ENCODE measurements around the gene CLDN16. TPM values are rescaled to one million over a fixed set of nuclear protein-coding genes. Genes with fewer than 3 reads are reported as not detected.
A peak's percentile ranks its signal among the peaks of the same experiment; 100 is the strongest.

CLDN16 gene
- total and polyA plus RNA-seq, 2 of the 4 experiments (the other 2 are of a cell fraction), result under 0.01 to 0.09 TPM

- TF ChIP-seq CEBPB (IDR thresholded peaks at IDR 0.05; ENCODE audit: low read depth, low read length) (no peak), BHLHE40 (IDR thresholded peaks at IDR 0.05; ENCODE audit: low read depth, low read length) (no peak), FOS (IDR thresholded peaks at IDR 0.05; ENCODE audit: low read depth, low read length) (no peak), RAD21 (IDR thresholded peaks at IDR 0.05; ENCODE audit: low read length) (peak; percentile 43), CTCF (conservative IDR thresholded peaks at IDR 0.05; ENCODE audit: low read depth, low read length) (peak; percentile 52), RFX5 (IDR thresholded peaks at IDR 0.05; ENCODE audit: low read depth, low read length) (no peak), ELK1 (IDR thresholded peaks at IDR 0.05; ENCODE audit: borderline replicate concordance, low read depth, low read length) (no peak), USF2 (IDR thresholded peaks at IDR 0.05; ENCODE audit: low read depth, low read length) (no peak), MXI1 (IDR thresholded peaks at IDR 0.05; ENCODE audit: borderline replicate concordance, low read depth, low read length) (no peak), RCOR1 (IDR thresholded peaks at IDR 0.05; ENCODE audit: insufficient replicate concordance, low read length) (no peak), POLR2A (IDR thresholded peaks at IDR 0.05; ENCODE audit: low read depth, low read length) (no peak), MAZ (IDR thresholded peaks at IDR 0.05; ENCODE audit: borderline replicate concordance, low read depth, low read length) (no peak), MAFK (IDR thresholded peaks at IDR 0.05; ENCODE audit: low read depth, low read length) (no peak), CHD1 (IDR thresholded peaks at IDR 0.05; ENCODE audit: low read depth, low read length) (no peak), SMC3 (IDR thresholded peaks at IDR 0.05; ENCODE audit: low read depth, low read length) (peak; percentile 59), NFE2L2 (IDR thresholded peaks at IDR 0.05; ENCODE audit: low read depth, low read length) (no peak)
- H3K27ac ChIP-seq (ENCODE audit: insufficient read depth, low read length), result no peak overlapping the region
- H2AK5ac ChIP-seq (ENCODE audit: low read depth, low read length), result no peak overlapping the region
- no peak overlapping the region for H3K9ac ChIP-seq (ENCODE audit: low read depth, low read length)
- H4K5ac ChIP-seq (ENCODE audit: low read depth, low read length), result no peak overlapping the region
- H3K9me3 ChIP-seq (ENCODE audit: control insufficient read depth, insufficient read depth, low read length), result no peaks in the 10 kb centered on the region
- H2AK9ac ChIP-seq (replicated peaks; ENCODE audit: low read depth, low read length, poor library complexity), result no peak overlapping the region
- ChIA-PET CTCF (interaction anchor here (0.5 to 2.6 kb wide), 10 partner anchors 9 to 1153 kb away, joined by 3 to 13 read pairs (median 4); no protein-coding TSS in a partner anchor), POLR2A (ENCODE audit: unreplicated experiment) (no interaction called here)
- H3K56ac ChIP-seq (ENCODE audit: extremely low read depth, insufficient read depth, low read length), result no peak overlapping the region
- no TSS peak for BruUV-seq (replicated peaks)
- no peak overlapping the region for H2BK15ac ChIP-seq (ENCODE audit: low read depth, low read length)
- in situ Hi-C loops (cut with MboI; ENCODE audit: low sequenced_read_pairs), result no loop called here
- intact Hi-C loops (cut with micrococcal nuclease), result loop anchor here (5.0 kb wide), 3 partner anchors 216 to 481 kb away; no protein-coding TSS in a partner anchor
- H4K8ac ChIP-seq (ENCODE audit: low read depth in 2 of 2, low read length in 2 of 2), result no peak overlapping the region
- no peak for ATAC-seq (ENCODE audit: low read depth)
- no peak overlapping the region for H2AFZ ChIP-seq (replicated peaks; ENCODE audit: low read length, poor library complexity)
- no peak overlapping the region for H3K4me3 ChIP-seq (ENCODE audit: insufficient read depth, low read depth, low read length)
- no peaks in the 10 kb centered on the region for H4K20me1 ChIP-seq (ENCODE audit: insufficient read depth, low read length)
- H3K27me3 ChIP-seq (ENCODE audit: control insufficient read depth, insufficient read depth, low read length), result no peaks in the 10 kb centered on the region
- no peak overlapping the region for H3K4ac ChIP-seq (ENCODE audit: low read depth, low read length)
- no peak overlapping the region for H3K14ac ChIP-seq (replicated peaks; ENCODE audit: low read depth, low read length)
- dilution Hi-C loops (cut with HindIII; ENCODE audit: low sequenced_read_pairs, unreplicated experiment), result no loop called here
- H4K91ac ChIP-seq (ENCODE audit: insufficient read depth, low read depth, low read length), result no peak overlapping the region
- 40 to 100% methylated on average over 1 of the region's 3 CpGs for WGBS, 2 experiments (ENCODE audit: extremely low coverage in 2 of 2, insufficient read length in 1 of 2)
- H3K9me1 ChIP-seq (ENCODE audit: insufficient read depth, low read length), result no peaks in the 10 kb centered on the region
- H3K18ac ChIP-seq (ENCODE audit: low read depth, low read length), result no peak overlapping the region
- no peaks in the 10 kb centered on the region for H3K4me1 ChIP-seq (ENCODE audit: control insufficient read depth, insufficient read depth, low read length)
- H2BK20ac ChIP-seq (ENCODE audit: low read depth, low read length), result no peak overlapping the region
- no peak overlapping the region for H3K4me2 ChIP-seq (ENCODE audit: low read depth, low read length)
- H3K23ac ChIP-seq (ENCODE audit: low read depth, low read length), result no peak overlapping the region
- H3K79me1 ChIP-seq (ENCODE audit: low read depth in 1 of 2, low read length in 2 of 2), result no peaks in the 10 kb centered on the region
- H2BK5ac ChIP-seq (ENCODE audit: low read depth, low read length, poor library complexity, severe bottlenecking), result no peak overlapping the region
- DNase-seq, result peak; percentile 44
- no peaks in the 10 kb centered on the region for H3K36me3 ChIP-seq (ENCODE audit: control insufficient read depth, insufficient read depth, low read length)
- H2BK120ac ChIP-seq (ENCODE audit: low read depth, low read length), result no peak overlapping the region
Observed at GRCh38 chr3:190443257-190443656, 55.3 kb downstream of the CLDN16 start.
